MM.1S (cell line): Measurements from ENCODE around the gene DISC1.
"Not testable (repeated sequence)": the region's sequence is repeated elsewhere in the genome, so short reads cannot be mapped to it uniquely, and the experiment has no call there.

Experiments used
- EZH2 ChIP-seq: fragments of 300-600 bp; sonication (generic); optimal IDR thresholded peaks from 2 replicates; pipeline ENCODE3; 2017; ENCODE audit warnings: low read depth, mild to moderate bottlenecking, antibody characterized with exemption, low read length, mixed read lengths
- TF ChIP-seq, protein P1 (sequence below): fragments of 300-600 bp; sonication (generic); IDR thresholded peaks from 2 replicates; pipeline ENCODE4 v1.5.1; 2016; ENCODE audit warnings: antibody characterized with exemption, low read length, mixed read lengths

DNA sequence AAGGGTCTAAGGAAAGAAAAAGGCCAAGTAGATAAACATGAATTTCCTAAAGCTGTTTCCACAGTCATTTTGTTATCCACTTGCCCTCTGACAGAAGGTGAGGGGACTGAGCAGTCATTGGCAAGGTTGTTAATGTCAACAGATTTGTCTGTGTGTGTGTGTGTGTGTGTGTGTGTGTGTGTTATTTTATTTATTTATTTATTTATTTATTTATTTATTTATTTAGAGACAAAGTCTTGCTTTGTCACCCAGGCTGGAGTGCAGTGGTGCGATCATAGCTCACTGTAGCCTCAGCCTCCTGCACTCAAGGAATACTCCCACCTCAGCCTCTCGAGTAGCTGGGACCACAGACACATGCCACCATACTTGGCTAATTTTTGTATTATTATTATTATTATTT is 158.5 kb downstream of the DISC1 start:
- not testable (repeated sequence) for TF ChIP-seq EZH2
- TF ChIP-seq, protein P1, sequence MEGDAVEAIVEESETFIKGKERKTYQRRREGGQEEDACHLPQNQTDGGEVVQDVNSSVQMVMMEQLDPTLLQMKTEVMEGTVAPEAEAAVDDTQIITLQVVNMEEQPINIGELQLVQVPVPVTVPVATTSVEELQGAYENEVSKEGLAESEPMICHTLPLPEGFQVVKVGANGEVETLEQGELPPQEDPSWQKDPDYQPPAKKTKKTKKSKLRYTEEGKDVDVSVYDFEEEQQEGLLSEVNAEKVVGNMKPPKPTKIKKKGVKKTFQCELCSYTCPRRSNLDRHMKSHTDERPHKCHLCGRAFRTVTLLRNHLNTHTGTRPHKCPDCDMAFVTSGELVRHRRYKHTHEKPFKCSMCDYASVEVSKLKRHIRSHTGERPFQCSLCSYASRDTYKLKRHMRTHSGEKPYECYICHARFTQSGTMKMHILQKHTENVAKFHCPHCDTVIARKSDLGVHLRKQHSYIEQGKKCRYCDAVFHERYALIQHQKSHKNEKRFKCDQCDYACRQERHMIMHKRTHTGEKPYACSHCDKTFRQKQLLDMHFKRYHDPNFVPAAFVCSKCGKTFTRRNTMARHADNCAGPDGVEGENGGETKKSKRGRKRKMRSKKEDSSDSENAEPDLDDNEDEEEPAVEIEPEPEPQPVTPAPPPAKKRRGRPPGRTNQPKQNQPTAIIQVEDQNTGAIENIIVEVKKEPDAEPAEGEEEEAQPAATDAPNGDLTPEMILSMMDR = not testable (repeated sequence)
